Measurements from ENCODE around the gene C6orf132. TPM values are rescaled to one million over a fixed set of nuclear protein-coding genes. Genes with fewer than 3 reads are reported as not detected.

The C6orf132 gene
- total RNA-seq, 3 donors from 2014 or later: 22.2 to 67.6 (median 57.6) TPM

DNA sequence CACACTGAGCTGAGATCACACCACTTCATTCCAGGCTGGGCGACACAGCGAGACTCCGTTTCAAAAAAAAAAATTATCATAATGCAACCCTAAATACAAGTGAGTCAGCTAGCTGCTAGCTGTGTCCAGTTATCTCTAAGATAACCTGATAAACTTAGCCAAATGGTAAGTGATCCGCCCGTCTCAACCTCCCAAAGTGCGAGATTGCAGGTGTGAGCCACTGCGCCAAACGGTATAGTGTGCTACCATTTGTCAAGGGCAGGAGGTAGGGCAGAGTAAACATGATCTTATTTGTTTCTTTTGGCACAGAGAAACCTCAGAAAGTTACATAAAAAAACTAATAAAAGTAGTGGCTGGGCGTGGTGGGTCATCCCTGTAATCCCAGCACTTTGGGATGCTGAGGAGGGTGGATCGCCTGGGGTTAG is 4.7 kb upstream of the C6orf132 start:
- intact Hi-C loops (cut with DNase I, micrococcal nuclease): no loop called here

DNA sequence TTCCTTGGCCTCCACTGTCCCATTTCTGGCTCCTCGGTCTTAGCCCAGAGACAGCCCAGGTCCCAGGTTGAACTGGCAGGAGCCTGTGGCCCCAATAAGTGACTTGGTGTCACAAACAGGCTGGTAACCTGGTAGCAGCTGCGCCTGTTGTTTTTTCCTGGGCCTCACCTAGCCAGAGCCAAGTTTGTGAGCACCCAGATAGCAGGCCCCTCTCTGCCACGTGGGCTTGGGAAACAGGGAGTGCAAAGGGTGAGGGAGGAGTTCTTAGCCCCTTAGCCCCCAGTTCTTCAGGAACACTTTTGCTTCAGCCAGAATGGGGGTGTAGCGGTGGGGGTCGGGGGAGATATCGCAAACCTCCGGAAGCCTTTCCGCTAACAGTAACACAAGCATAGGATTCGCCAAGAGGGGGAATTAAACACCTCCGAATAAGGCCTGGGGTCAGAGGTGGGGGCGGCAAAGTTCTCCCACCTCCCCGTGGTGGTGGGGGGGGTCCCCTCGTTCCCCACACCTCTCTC is 760 bp downstream of the C6orf132 start:
- Histone ChIP-seq H3K4me3 (peak overlapping the region; percentile 54), H3K4me1 (ENCODE audit: low read depth) (peaks cover 34% of the 10 kb centered on the region), H3K9me3 (no peaks in the 10 kb centered on the region), H3K36me3 (ENCODE audit: low read depth) (no peaks in the 10 kb centered on the region)
- no peak for ATAC-seq
- no peak for DNase-seq
- TF ChIP-seq, protein P1, sequence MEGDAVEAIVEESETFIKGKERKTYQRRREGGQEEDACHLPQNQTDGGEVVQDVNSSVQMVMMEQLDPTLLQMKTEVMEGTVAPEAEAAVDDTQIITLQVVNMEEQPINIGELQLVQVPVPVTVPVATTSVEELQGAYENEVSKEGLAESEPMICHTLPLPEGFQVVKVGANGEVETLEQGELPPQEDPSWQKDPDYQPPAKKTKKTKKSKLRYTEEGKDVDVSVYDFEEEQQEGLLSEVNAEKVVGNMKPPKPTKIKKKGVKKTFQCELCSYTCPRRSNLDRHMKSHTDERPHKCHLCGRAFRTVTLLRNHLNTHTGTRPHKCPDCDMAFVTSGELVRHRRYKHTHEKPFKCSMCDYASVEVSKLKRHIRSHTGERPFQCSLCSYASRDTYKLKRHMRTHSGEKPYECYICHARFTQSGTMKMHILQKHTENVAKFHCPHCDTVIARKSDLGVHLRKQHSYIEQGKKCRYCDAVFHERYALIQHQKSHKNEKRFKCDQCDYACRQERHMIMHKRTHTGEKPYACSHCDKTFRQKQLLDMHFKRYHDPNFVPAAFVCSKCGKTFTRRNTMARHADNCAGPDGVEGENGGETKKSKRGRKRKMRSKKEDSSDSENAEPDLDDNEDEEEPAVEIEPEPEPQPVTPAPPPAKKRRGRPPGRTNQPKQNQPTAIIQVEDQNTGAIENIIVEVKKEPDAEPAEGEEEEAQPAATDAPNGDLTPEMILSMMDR (IDR thresholded peaks at IDR 0.05): no peak
- intact Hi-C loops (cut with DNase I, micrococcal nuclease): no loop called here

More for the DNA sequence above, 4.7 kb upstream of the C6orf132 start:
- Histone ChIP-seq H3K9me3 (no peaks in the 10 kb centered on the region), H3K36me3 (ENCODE audit: low read depth) (no peaks in the 10 kb centered on the region), H3K4me3 (no peak overlapping the region), H3K4me1 (ENCODE audit: low read depth) (peaks cover 6% of the 10 kb centered on the region)
- ATAC-seq: peak; percentile 71
- DNase-seq: peak in 1 of 3 donors; percentile 54
- TF ChIP-seq, protein P1 (IDR thresholded peaks at IDR 0.05): no peak

DNA sequence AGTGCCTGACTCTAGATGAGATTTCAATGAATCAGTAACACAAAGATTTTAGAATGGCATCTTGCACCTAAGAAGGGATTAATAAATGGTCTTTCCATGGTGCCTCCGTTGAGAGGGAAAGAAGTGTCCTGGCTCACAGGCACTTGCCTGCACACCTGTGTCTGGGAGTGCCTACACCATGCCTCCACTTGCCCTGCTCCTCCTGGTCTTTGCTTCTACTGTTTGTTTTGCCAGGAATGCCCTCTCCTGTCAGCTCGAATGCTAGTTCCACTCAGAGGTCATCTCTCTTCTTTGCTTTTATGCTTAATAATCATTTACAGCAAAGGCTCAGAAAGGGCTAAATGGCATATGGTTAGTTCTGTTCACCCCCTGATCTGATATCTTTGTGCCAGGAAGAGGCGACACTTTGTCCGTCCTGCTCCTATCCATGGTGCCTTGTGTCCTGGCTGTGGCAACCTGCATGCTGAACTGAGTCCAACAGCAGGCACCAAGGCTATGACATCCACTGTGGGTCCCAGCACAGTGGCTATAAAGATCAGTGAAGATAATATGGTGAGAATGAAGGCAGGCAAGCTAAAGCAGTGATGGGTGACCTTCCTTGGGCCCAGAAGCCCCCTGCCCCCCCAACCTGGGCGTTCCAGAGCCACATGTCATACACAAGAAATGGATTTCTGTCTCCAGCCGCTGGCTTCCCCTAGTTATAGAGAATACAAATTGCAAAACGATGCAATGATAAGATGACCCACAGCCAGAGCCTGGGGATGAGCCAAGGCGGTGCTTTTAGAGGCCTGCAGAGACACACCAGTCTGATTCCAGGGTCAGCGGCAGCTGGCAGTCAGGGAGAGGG is 1.4 kb downstream of the C6orf132 start:
- intact Hi-C loops (cut with DNase I, micrococcal nuclease): no loop called here
- Histone ChIP-seq H3K9me3 (no peaks in the 10 kb centered on the region), H3K4me1 (ENCODE audit: low read depth) (peaks cover 40% of the 10 kb centered on the region), H3K4me3 (no peak overlapping the region), H3K36me3 (ENCODE audit: low read depth) (no peaks in the 10 kb centered on the region)
- TF ChIP-seq, protein P1 (IDR thresholded peaks at IDR 0.05): no peak
- DNase-seq: no peak
- ATAC-seq: no peak

DNA sequence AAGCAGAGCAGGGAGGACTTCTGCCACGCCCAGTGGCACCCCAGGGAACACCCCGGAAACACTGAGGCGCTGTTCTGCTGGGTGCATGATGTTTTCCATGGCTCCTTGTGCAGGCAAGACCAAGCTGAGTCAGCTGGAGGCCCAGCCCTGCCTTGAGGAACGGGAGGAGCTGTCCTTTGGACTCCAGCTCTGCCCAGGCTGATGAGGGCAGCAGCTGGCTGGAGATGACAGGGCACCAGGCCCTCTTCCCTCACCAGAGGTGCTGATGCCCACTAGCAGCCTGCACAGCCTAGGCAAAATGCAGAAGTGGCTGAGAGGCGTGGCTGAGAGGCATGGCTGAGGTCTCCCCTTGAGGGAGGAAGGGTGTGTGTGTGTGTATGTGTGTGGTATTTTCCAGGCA is 2.4 kb downstream of the C6orf132 start:
- ATAC-seq (peak; percentile 76), DNase-seq (peak; percentile 81 to 91 (median 87))
- Histone ChIP-seq H3K4me1 (ENCODE audit: low read depth) (peaks cover 40% of the 10 kb centered on the region), H3K36me3 (ENCODE audit: low read depth) (no peaks in the 10 kb centered on the region), H3K9me3 (no peaks in the 10 kb centered on the region), H3K4me3 (no peak overlapping the region)
- intact Hi-C loops (cut with DNase I, micrococcal nuclease): no loop called here
- TF ChIP-seq, protein P1 (IDR thresholded peaks at IDR 0.05): no peak

DNA sequence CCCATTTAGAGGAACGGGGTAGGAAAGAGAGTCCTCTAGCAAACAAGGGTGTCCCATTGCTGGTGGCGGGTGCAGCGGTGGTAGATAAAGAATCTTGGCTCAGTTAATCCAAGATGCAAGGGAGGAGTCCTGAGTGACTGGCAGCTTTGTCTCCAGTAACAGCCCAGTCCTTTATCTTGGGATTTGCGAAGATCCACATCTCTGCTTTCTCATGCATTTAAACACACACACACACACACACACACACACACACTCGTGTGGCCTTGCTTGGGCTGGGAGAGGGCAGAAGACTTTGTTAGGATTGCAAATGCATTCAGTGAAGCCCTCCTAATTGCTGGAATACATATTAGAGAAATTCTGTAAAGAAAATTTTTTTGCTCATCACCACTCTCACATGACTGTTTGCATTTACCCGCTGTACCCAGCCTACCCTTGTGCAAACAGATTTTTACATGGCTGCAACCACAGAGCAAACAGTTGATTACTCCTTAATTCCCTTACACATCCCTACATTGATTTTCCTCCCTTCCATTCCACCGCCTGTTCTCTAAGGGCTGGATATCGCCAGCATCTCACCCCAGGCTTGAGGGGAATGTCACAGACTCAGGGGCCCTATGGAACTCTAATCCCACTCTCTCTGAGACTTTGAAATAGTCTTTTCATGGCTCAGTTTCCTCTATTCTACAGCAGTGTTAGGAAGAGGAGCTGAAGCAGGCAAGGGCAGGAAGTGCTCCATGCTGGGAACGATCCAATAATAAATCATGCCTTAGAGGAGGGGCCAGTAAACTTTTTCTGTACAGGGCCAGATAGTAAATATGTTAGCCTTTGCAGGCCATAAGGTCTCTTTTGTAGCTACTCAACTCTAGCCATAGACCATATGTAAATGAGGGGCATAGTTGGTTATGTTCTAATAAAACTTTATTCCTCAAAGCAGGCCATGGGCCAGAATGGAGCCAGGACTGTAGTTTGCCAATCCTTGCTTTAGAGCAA is 3.5 kb downstream of the C6orf132 start:
- ATAC-seq: peak; percentile 32
- H3K9me3 ChIP-seq: no peaks in the 10 kb centered on the region
- peaks cover 40% of the 10 kb centered on the region for H3K4me1 ChIP-seq (ENCODE audit: low read depth)
- no peak for DNase-seq
- TF ChIP-seq, protein P1 (IDR thresholded peaks at IDR 0.05): no peak
- intact Hi-C loops (cut with DNase I, micrococcal nuclease): no loop called here
- no peaks in the 10 kb centered on the region for H3K36me3 ChIP-seq (ENCODE audit: low read depth)
- no peak overlapping the region for H3K4me3 ChIP-seq

Data from mucosa of descending colon (tissue), 3 donors.